Measurements from ENCODE around the gene COQ5.

DNA sequence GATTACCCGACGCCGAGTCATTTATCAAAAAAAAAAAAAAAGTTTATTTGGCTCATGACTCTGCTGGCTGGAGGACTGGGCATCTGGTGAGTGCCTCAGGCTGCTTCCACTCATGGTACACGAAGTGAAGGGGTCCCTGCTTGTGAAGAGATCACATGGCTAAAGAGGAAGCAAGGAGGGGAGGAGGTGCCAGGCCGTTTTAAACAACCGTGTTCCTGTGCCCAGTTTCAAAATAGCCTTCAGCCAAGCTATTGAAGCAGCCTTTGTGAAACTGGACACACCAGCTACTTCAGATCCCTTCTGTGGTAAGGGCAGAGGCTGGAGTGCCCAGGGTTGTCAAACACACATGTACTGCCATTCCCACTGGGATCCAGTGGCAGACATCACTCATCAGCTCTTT, 44.6 kb upstream of the COQ5 start:
- TF ChIP-seq SIN3A (IDR thresholded peaks at IDR 0.05; ENCODE audit: borderline replicate concordance, insufficient read depth, low read length) (no peak), POLR2AphosphoS5 (IDR thresholded peaks at IDR 0.05; ENCODE audit: low read depth, low read length) (no peak)

Measured in PFSK-1 (cell line).